Esophagus squamous epithelium (tissue), 4 donors: Measurements from ENCODE around the gene ZFP14.

Experiments
- CTCF ChIP-seq, 6 experiments: fragments of 450-650 bp in 4 of 6; fragments of 200-600 bp in 2 of 6; sonication (generic) in 2 of 6; IDR thresholded peaks; one replicate each; pipeline ENCODE4 v1.5.1; 2016 to 2019; ENCODE audit warnings: antibody characterized with exemption in 6 of 6, mild to moderate bottlenecking in 4 of 6, moderate library complexity in 4 of 6
- POLR2A ChIP-seq, 4 donors: fragments of 450-650 bp; IDR thresholded peaks; one replicate each; pipeline ENCODE4 v1.6.1; 2017; ENCODE audit warnings: antibody characterized with exemption in 4 of 4, mild to moderate bottlenecking in 4 of 4, moderate library complexity in 3 of 4

DNA sequence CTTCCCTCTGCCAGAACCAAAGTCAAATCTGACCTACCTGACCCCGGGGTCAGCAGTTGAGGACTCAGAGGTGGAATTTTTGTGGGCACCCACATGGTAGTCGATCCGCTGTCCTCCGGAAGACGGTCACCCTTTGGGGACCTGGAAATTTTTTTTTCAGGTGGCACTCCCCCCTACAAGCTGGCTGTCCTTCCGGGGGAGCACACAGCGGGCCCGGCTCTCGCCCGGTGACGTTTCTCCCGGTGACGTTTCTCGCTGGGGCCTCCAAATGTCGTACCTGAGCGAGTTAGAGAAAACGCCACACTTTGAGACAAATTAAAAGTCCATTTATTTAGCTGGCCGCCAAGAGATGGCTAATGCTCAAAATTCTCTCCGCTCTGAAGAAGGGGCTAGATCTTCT is 48.8 kb downstream of the ZFP14 start:
- TF ChIP-seq CTCF (IDR thresholded peaks at IDR 0.05) (no peak), POLR2A (IDR thresholded peaks at IDR 0.05) (no peak)
